ENCODE measurements around the gene LAMA4.

DNA sequence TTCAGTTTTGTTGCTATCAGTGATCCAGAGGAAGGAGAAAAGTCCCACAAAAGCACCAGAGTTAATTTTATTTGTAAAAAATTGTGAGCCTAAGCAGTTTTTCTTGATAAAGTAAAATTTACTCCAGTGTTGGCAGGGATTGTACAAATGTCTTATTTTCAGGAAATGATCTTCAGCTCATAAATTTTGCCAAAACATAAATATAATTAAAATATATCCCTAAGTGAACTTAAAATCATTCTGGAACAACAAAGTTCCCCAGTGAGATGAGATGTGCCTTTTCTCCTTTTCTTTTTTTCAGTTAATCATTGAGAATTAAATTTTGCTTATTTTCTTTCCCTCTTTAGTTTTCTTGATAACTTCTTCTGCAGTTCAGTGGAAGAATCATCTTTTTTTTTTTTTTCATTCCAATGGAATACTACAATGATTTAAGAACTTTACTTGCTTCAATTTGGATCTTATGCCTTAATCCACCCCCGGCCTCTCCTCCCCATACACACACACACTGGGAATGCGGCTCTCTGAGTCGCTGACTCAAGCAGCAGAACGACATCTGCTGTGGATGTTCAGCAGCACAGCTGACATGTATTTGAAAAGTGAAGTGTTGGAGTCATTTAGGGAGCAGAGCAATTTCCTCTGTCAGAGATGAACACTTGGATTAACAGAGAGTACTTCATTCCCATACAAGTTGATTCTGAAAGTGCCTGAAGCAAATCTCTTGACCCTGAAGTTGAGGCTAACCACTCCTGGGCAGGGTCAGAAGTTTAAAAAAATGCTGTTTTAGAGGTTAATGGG, 27.7 kb upstream of the LAMA4 start:
- no peak for TF ChIP-seq CEBPB (IDR thresholded peaks at IDR 0.05)
- TF ChIP-seq YY1 (IDR thresholded peaks at IDR 0.05; ENCODE audit: low read depth), result no peak
- TF ChIP-seq, protein P1, sequence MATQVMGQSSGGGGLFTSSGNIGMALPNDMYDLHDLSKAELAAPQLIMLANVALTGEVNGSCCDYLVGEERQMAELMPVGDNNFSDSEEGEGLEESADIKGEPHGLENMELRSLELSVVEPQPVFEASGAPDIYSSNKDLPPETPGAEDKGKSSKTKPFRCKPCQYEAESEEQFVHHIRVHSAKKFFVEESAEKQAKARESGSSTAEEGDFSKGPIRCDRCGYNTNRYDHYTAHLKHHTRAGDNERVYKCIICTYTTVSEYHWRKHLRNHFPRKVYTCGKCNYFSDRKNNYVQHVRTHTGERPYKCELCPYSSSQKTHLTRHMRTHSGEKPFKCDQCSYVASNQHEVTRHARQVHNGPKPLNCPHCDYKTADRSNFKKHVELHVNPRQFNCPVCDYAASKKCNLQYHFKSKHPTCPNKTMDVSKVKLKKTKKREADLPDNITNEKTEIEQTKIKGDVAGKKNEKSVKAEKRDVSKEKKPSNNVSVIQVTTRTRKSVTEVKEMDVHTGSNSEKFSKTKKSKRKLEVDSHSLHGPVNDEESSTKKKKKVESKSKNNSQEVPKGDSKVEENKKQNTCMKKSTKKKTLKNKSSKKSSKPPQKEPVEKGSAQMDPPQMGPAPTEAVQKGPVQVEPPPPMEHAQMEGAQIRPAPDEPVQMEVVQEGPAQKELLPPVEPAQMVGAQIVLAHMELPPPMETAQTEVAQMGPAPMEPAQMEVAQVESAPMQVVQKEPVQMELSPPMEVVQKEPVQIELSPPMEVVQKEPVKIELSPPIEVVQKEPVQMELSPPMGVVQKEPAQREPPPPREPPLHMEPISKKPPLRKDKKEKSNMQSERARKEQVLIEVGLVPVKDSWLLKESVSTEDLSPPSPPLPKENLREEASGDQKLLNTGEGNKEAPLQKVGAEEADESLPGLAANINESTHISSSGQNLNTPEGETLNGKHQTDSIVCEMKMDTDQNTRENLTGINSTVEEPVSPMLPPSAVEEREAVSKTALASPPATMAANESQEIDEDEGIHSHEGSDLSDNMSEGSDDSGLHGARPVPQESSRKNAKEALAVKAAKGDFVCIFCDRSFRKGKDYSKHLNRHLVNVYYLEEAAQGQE (IDR thresholded peaks at IDR 0.05; ENCODE audit: low read depth), result no peak
- TF ChIP-seq, protein P2, sequence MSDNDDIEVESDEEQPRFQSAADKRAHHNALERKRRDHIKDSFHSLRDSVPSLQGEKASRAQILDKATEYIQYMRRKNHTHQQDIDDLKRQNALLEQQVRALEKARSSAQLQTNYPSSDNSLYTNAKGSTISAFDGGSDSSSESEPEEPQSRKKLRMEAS (IDR thresholded peaks at IDR 0.05), result no peak
- TF ChIP-seq RAD21 (IDR thresholded peaks at IDR 0.05; ENCODE audit: low read depth), result no peak
- no peak for TF ChIP-seq CREB1 (IDR thresholded peaks at IDR 0.05; ENCODE audit: low read depth)
- no peak for TF ChIP-seq EP300 (IDR thresholded peaks at IDR 0.05; ENCODE audit: borderline replicate concordance)
- TF ChIP-seq ZBTB7A (IDR thresholded peaks at IDR 0.05; ENCODE audit: low read depth), result no peak
- TF ChIP-seq NFIC (IDR thresholded peaks at IDR 0.05), result no peak
- no peak for TF ChIP-seq TCF12 (IDR thresholded peaks at IDR 0.05; ENCODE audit: low read depth)
- TF ChIP-seq EGR1 (IDR thresholded peaks at IDR 0.05), result no peak
- TF ChIP-seq, protein P3, sequence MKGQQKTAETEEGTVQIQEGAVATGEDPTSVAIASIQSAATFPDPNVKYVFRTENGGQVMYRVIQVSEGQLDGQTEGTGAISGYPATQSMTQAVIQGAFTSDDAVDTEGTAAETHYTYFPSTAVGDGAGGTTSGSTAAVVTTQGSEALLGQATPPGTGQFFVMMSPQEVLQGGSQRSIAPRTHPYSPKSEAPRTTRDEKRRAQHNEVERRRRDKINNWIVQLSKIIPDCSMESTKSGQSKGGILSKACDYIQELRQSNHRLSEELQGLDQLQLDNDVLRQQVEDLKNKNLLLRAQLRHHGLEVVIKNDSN (IDR thresholded peaks at IDR 0.05), result no peak
- TF ChIP-seq TAF1 (IDR thresholded peaks at IDR 0.05; ENCODE audit: low read depth), result no peak
